HepG2 (cell line): ENCODE data around the gene CPE. TPM values are rescaled to one million over a fixed set of nuclear protein-coding genes. Genes with fewer than 3 reads are reported as not detected.

ENCODE experiments used
- ATAC-seq: fragments of 200-7000 bp; cut with Tn5 transposase; 3 replicates; pipeline ENCODE4 v1.9.1; 2020; ENCODE audit warnings: mild to moderate bottlenecking, moderate library complexity
- BruUV-seq: library from RNA; stranded (reverse); fragments of 400-500 nt; replicated peaks from 2 replicates; lab custom pipeline; 2021; lab: Mats Ljungman, UMichigan
- CTCF ChIA-PET: fragments of 300-600 bp; formaldehyde crosslinking; extraction: SDS; loops from one replicate; lab custom pipeline; 2021; ENCODE audit warnings: low total read pairs, inconsistent platforms, low intra/inter-chr PET ratio; lab: Yijun Ruan, JAX
- POLR2A ChIA-PET: fragments of 350-600 bp; sonication (Branson Sonifier 250); formaldehyde crosslinking; loops from one replicate; lab custom pipeline; 2020; ENCODE audit warnings: antibody characterized with exemption, inconsistent platforms; lab: Yijun Ruan, JAX
- DNase-seq: peaks from one replicate; pipeline ENCODE4 v3.0.0-alpha.2; 2015; ENCODE audit warnings: low spot score
- FAIRE-seq: peaks from 3 replicates; lab custom pipeline; 2011; peaks lifted over from hg19 to GRCh38; lab: Jason Lieb, UNC
- H2AFZ ChIP-seq: one replicate; pipeline ENCODE4 v1.6.1; 2011; ENCODE audit warnings: low read length, inconsistent platforms
- H3K27ac ChIP-seq: fragments of 300-600 bp; 3 replicates; pipeline ENCODE4 v1.8.0; 2011; ENCODE audit warnings: mixed run types, mild to moderate bottlenecking, mixed read lengths, low read length, inconsistent platforms; ENCODE audit not compliant: insufficient read depth; ENCODE audit errors: extremely low read length
- H3K27me3 ChIP-seq, 2 experiments: fragments of 200-600 bp in 1 of 2; 2 replicates in 1 of 2; 3 replicates in 1 of 2; pipeline versions ENCODE4 v1.6.0 to v1.8.0; 2011; ENCODE audit warnings: low read length in 2 of 2, mild to moderate bottlenecking in 2 of 2, moderate library complexity in 2 of 2, inconsistent platforms in 1 of 2; ENCODE audit not compliant: insufficient read depth in 2 of 2, control insufficient read depth in 1 of 2
- H3K36me3 ChIP-seq, 2 experiments: fragments of 200-600 bp in 1 of 2; replicated peaks in 1 of 2; 2 replicates in 1 of 2; 3 replicates in 1 of 2; pipeline versions ENCODE4 v1.5.1 to v1.8.0; 2011; ENCODE audit warnings: low read length in 2 of 2, inconsistent platforms in 1 of 2; ENCODE audit not compliant: insufficient read depth in 2 of 2, control insufficient read depth in 1 of 2
- H3K4me1 ChIP-seq: 2 replicates; pipeline ENCODE4 v1.5.1; 2012; ENCODE audit warnings: low read length, inconsistent platforms; ENCODE audit not compliant: insufficient read depth
- H3K4me2 ChIP-seq: 2 replicates; pipeline ENCODE4 v1.6.0; 2011; ENCODE audit warnings: low read depth, low read length, inconsistent platforms
- H3K4me3 ChIP-seq, 3 experiments: fragments of 200-600 bp in 1 of 3; sonication (generic), shearing (Covaris generic) in 1 of 3; replicated peaks in 1 of 3; 2 replicates each; pipeline ENCODE4 v1.5.1; 2011 to 2016; ENCODE audit warnings: low read length in 3 of 3, inconsistent platforms in 2 of 3, low read depth in 2 of 3, mild to moderate bottlenecking in 2 of 3, control low read depth in 1 of 3, mixed read lengths in 1 of 3; ENCODE audit not compliant: insufficient read depth in 1 of 3
- H3K79me2 ChIP-seq: one replicate; pipeline ENCODE4 v1.6.1; 2011; ENCODE audit warnings: low read length, inconsistent platforms; ENCODE audit not compliant: insufficient read depth
- H3K9ac ChIP-seq: 2 replicates; pipeline ENCODE4 v1.6.0; 2011; ENCODE audit warnings: mild to moderate bottlenecking, low read depth, low read length, inconsistent platforms; ENCODE audit not compliant: insufficient read depth
- H3K9me3 ChIP-seq: 2 replicates; pipeline ENCODE4 v1.5.1; 2012; ENCODE audit warnings: mild to moderate bottlenecking, low read length
- H4K20me1 ChIP-seq: 2 replicates; pipeline ENCODE4 v1.6.0; 2011; ENCODE audit warnings: inconsistent platforms, mild to moderate bottlenecking, low read length, moderate library complexity; ENCODE audit not compliant: insufficient read depth
- GLMP ChIP-seq: sonication (generic); formaldehyde crosslinking; IDR thresholded peaks from 2 replicates; pipeline ENCODE4 v1.9.0; 2021; ENCODE audit warnings: missing genetic modification reagents, mild to moderate bottlenecking, borderline replicate concordance
- GZF1 ChIP-seq: sonication (generic); formaldehyde crosslinking; IDR thresholded peaks from 2 replicates; pipeline ENCODE4 v1.5.1; 2020; ENCODE audit warnings: mild to moderate bottlenecking, missing genetic modification reagents
- HNRNPLL ChIP-seq: fragments of 200-400 bp; formaldehyde crosslinking; IDR thresholded peaks from 2 replicates; pipeline ENCODE4 v1.6.1; 2017; ENCODE audit warnings: mild to moderate bottlenecking, low read depth, low read length; ENCODE audit not compliant: poor library complexity, severe bottlenecking
- NONO ChIP-seq, 2 experiments: fragments of 450-650 bp in 1 of 2; sonication (generic) in 1 of 2; formaldehyde crosslinking in 1 of 2; IDR thresholded peaks in 1 of 2; conservative IDR thresholded peaks in 1 of 2; 2 replicates each; pipeline versions ENCODE4 v1.6.1 to v1.8.0; 2017 to 2022; ENCODE audit warnings: mild to moderate bottlenecking in 1 of 2, missing genetic modification reagents in 1 of 2, moderate library complexity in 1 of 2
- PATZ1 ChIP-seq: sonication (generic); formaldehyde crosslinking; IDR thresholded peaks from 2 replicates; pipeline ENCODE4 v1.4.0; 2020; ENCODE audit warnings: missing genetic modification reagents
- RAD21 ChIP-seq: fragments of 450-650 bp; formaldehyde crosslinking; IDR thresholded peaks from 2 replicates; pipeline ENCODE4 v1.5.0; 2020; ENCODE audit warnings: mild to moderate bottlenecking
- RFX5 ChIP-seq: IDR thresholded peaks from 2 replicates; pipeline ENCODE4 v1.6.1; 2011; ENCODE audit warnings: low read depth, low read length, improper control_type of control experiment
- SAP130 ChIP-seq: IDR thresholded peaks from 2 replicates; pipeline ENCODE4 v1.6.1; 2016; ENCODE audit warnings: low read depth
- SOX13 ChIP-seq, 3 experiments: fragments of 450-650 bp in 1 of 3; sonication (generic) in 1 of 3; formaldehyde crosslinking in 1 of 3; IDR thresholded peaks in 2 of 3; conservative IDR thresholded peaks in 1 of 3; 2 replicates each; pipeline versions ENCODE4 v1.5.0 to v1.6.1; 2016 to 2020; ENCODE audit warnings: antibody characterized with exemption in 1 of 3, mild to moderate bottlenecking in 1 of 3, missing compliant biosample characterization in 1 of 3, missing genetic modification reagents in 1 of 3, moderate library complexity in 1 of 3
- SOX6 ChIP-seq, 2 experiments: fragments of 450-650 bp in 1 of 2; sonication (generic) in 1 of 2; formaldehyde crosslinking in 1 of 2; IDR thresholded peaks; 2 replicates each; pipeline versions ENCODE4 v1.4.0 to v1.6.1; 2017 to 2020; ENCODE audit warnings: antibody characterized with exemption in 1 of 2, mild to moderate bottlenecking in 1 of 2, missing genetic modification reagents in 1 of 2
- ZNF292 ChIP-seq: sonication (generic); formaldehyde crosslinking; IDR thresholded peaks from 2 replicates; pipeline ENCODE4 v1.8.1; 2022; ENCODE audit warnings: mild to moderate bottlenecking, low read depth, missing genetic modification reagents, borderline replicate concordance
- WGBS: methylation state at CpG from one replicate; pipeline ENCODE4 v1.1.6; 2017; ENCODE audit warnings: low lambda C conversion rate; 5-methylcytosine and 5-hydroxymethylcytosine counted together
- in situ Hi-C: cut with HindIII; loops from 2 replicates; pipeline ENCODE4 v1.10.0; 2017; ENCODE audit warnings: low pct_unique_long_range_greater_than_20kb; ENCODE audit not compliant: extremely low pct_ligation_motif_present
- intact Hi-C: fragments of 100-400 bp; cut with micrococcal nuclease; formaldehyde crosslinking; loops from one replicate; pipeline ENCODE4 v1.10.0; 2022; ENCODE audit not compliant: unreplicated experiment
- polyA plus RNA-seq, 8 experiments: library from polyadenylated mRNA; depleted of rRNA in 3 of 8; stranded (reverse) in 7 of 8; unstranded in 1 of 8; fragments of >200 nt; fragmentation: Illumina TruSeq in 4 of 8; extraction: Trizol in 4 of 8; gene quantifications; 2 replicates each; pipeline versions ENCODE4 v1.2.1 to v1.2.3, GENCODE V29; 2011 to 2016; ENCODE audit warnings: low read depth in 4 of 8, missing spikeins in 1 of 8, mixed read lengths in 1 of 8; ENCODE audit not compliant: insufficient read depth in 1 of 8
- total RNA-seq, 5 experiments: library from RNA; depleted of rRNA; stranded (reverse); fragments of >200 nt; fragmentation: Illumina TruSeq; extraction: Trizol; gene quantifications; 2 replicates each; pipeline ENCODE4 v1.2.3, GENCODE V29; 2016; ENCODE audit warnings: low read depth in 1 of 5

CPE gene
- total and polyA plus RNA-seq, 2 of the 13 experiments (the other 11 are each of a cell fraction or from before 2014, with no cell fraction given), result 268 to 852 TPM

- intact Hi-C loops (loop anchor here (1.0 to 2.0 kb wide), 3 partner anchors 10 to 53 kb away; partner anchors contain the start of gene MSMO1), in situ Hi-C loops (no loop called here)
- peak overlapping the region; percentile 78 for H3K4me2 ChIP-seq
- H3K27me3 ChIP-seq, result no peaks in the 10 kb centered on the region; a peak in 1 of 5 replicates
- H3K4me3 ChIP-seq, result peak overlapping the region; percentile 79 to 91 (median 85)
- ChIA-PET POLR2A (interaction anchor here (0.7 to 1.7 kb wide), 8 partner anchors 12 to 267 kb away, joined by 3 to 43 read pairs (median 6); partner anchors contain the start of genes MSMO1 and TMEM192), CTCF (interaction anchor here (0.7 kb wide), 1 partner anchor 85 kb away, joined by 3 read pairs; no protein-coding TSS in a partner anchor)
- H3K27ac ChIP-seq, result peak overlapping the region; percentile 59
- BruUV-seq, result no TSS peak
- no peak for TF ChIP-seq HNRNPLL
- TF ChIP-seq SOX13 (IDR thresholded peaks at IDR 0.05), result no peak
- TF ChIP-seq SOX13 (CRISPR knock-in tag; conservative IDR thresholded peaks at IDR 0.05 in 1 of 2, IDR thresholded peaks at IDR 0.05 in 1 of 2), result peak in 1 of 2 experiments; percentile 28; a peak in 1 of 4 replicates
- 0 out of 2 replicates have a peak, but pooled peaks have one; percentile 14 for TF ChIP-seq PATZ1 (CRISPR knock-in tag)
- 0 out of 2 replicates have a peak, but pooled peaks have one; percentile 20 for TF ChIP-seq ZNF292
- peak; percentile 36; the same call in 1 of the 2 replicates for TF ChIP-seq SAP130
- no peak for TF ChIP-seq RFX5
- TF ChIP-seq RAD21 (CRISPR knock-in tag), result no peak
- TF ChIP-seq NONO (IDR thresholded peaks at IDR 0.05), result no peak
- TF ChIP-seq NONO (CRISPR knock-in tag; conservative IDR thresholded peaks at IDR 0.05), result no peak; the same call in 1 of the 2 replicates
- no peak for TF ChIP-seq SOX6 (IDR thresholded peaks at IDR 0.05)
- 0 out of 2 replicates have a peak, but pooled peaks have one; percentile 14 for TF ChIP-seq SOX6 (CRISPR knock-in tag; IDR thresholded peaks at IDR 0.05)
- no peak for TF ChIP-seq GZF1 (CRISPR knock-in tag)
- no peak for TF ChIP-seq GLMP (CRISPR knock-in tag)
- 2% methylated on average over 11 of the region's 11 CpGs for WGBS
- no peaks in the 10 kb centered on the region; a peak in 1 of 5 replicates for H3K36me3 ChIP-seq
- peak overlapping the region; percentile 65 for H3K9ac ChIP-seq
- FAIRE-seq (no peak), DNase-seq (peak; percentile 32), ATAC-seq (peak; percentile 24)
- no peaks in the 10 kb centered on the region for H3K9me3 ChIP-seq
- H3K79me2 ChIP-seq, result peaks cover 56% of the 10 kb centered on the region
- peaks cover 55% of the 10 kb centered on the region for H3K4me1 ChIP-seq
- H2AFZ ChIP-seq, result no peak overlapping the region
- H4K20me1 ChIP-seq, result no peaks in the 10 kb centered on the region
Observed at GRCh38 chr4:165379678-165380064, 863 bp downstream of the CPE start.
